A549 (cell line): ENCODE measurements around the gene ACTG2.

ENCODE experiments used
- KDM5A ChIP-seq: fragments of 200-600 bp; sonication (generic); IDR thresholded peaks from 2 replicates; pipeline ENCODE4 v1.6.1; 2016; ENCODE audit warnings: antibody characterized with exemption, mild to moderate bottlenecking
- TF ChIP-seq, protein P1 (sequence below): IDR thresholded peaks from 2 replicates; pipeline ENCODE4 v1.6.1; 2012
- TF ChIP-seq, protein P2 (sequence below): fragments of >200 bp; sonication (Bioruptor Twin); formaldehyde crosslinking; IDR thresholded peaks from 3 replicates; pipeline ENCODE4 v1.5.1; 2016

DNA sequence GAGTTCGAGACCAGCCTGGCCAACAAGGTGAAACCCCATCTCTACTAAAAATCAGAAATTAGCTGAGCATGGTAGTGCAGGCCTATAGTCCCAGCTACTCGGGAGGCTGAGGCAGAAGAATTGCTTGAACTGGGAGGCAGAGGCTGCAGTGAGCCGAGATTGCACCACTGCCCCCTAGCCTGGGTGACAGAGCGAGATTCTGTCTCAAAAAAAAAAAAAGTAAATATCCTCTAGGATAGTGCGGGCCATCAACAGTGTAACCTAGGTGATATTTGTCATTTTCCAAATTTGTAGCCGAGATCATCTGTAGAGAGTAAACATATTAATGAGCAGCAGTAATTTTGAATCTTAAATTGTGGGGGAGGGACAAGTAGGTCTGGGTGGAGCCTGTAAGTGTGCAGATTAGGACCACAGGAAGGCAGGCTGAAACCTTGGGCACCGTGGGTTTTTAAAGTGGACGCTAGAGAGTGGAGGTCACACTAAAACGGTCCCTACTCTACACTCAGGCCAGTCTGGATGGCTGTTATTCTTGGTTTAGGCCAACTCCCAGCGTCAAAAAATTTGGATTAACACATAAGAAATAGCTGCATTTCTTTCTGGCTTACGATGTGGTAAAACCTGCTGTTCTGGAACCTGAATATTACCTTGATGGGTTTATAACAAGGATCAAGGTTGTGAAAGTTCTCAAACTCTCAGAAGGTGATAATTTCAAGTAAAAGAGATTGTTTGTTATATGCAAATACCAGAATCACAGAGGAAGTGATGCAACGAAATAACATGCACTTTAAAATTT, 69.2 kb downstream of the ACTG2 start:
- TF ChIP-seq, protein P1, sequence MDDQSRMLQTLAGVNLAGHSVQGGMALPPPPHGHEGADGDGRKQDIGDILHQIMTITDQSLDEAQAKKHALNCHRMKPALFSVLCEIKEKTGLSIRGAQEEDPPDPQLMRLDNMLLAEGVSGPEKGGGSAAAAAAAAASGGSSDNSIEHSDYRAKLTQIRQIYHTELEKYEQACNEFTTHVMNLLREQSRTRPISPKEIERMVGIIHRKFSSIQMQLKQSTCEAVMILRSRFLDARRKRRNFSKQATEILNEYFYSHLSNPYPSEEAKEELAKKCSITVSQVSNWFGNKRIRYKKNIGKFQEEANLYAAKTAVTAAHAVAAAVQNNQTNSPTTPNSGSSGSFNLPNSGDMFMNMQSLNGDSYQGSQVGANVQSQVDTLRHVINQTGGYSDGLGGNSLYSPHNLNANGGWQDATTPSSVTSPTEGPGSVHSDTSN: no peak
- TF ChIP-seq, protein P2, sequence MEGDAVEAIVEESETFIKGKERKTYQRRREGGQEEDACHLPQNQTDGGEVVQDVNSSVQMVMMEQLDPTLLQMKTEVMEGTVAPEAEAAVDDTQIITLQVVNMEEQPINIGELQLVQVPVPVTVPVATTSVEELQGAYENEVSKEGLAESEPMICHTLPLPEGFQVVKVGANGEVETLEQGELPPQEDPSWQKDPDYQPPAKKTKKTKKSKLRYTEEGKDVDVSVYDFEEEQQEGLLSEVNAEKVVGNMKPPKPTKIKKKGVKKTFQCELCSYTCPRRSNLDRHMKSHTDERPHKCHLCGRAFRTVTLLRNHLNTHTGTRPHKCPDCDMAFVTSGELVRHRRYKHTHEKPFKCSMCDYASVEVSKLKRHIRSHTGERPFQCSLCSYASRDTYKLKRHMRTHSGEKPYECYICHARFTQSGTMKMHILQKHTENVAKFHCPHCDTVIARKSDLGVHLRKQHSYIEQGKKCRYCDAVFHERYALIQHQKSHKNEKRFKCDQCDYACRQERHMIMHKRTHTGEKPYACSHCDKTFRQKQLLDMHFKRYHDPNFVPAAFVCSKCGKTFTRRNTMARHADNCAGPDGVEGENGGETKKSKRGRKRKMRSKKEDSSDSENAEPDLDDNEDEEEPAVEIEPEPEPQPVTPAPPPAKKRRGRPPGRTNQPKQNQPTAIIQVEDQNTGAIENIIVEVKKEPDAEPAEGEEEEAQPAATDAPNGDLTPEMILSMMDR: no peak
- TF ChIP-seq KDM5A: no peak
